Subcutaneous abdominal adipose tissue (tissue), 5 donors: Measurements from ENCODE around the gene MAST1.

Experiments used
- H3K27ac ChIP-seq: one replicate; pipeline ENCODE4 v1.7.0; 2013; ENCODE audit warnings: low read depth, mild to moderate bottlenecking, inconsistent platforms, low read length, moderate library complexity
- H3K27me3 ChIP-seq, 5 donors: one replicate each; pipeline ENCODE4 v1.7.0; 2013; ENCODE audit warnings: low read length in 5 of 5, inconsistent platforms in 1 of 5; ENCODE audit not compliant: control insufficient read depth in 5 of 5, insufficient read depth in 4 of 5
- H3K36me3 ChIP-seq, 5 donors: one replicate each; pipeline ENCODE4 v1.7.0; 2013; ENCODE audit warnings: low read length in 5 of 5; ENCODE audit not compliant: control insufficient read depth in 5 of 5, insufficient read depth in 5 of 5
- H3K4me1 ChIP-seq, 5 donors: one replicate each; pipeline ENCODE4 v1.7.0; 2013; ENCODE audit warnings: low read length in 5 of 5, mild to moderate bottlenecking in 3 of 5, moderate library complexity in 1 of 5; ENCODE audit not compliant: control insufficient read depth in 5 of 5, insufficient read depth in 5 of 5
- H3K4me3 ChIP-seq, 5 donors: one replicate each; pipeline ENCODE4 v1.7.0; 2013; ENCODE audit warnings: low read length in 5 of 5, low read depth in 1 of 5
- H3K9ac ChIP-seq, 5 donors: one replicate each; pipeline ENCODE4 v1.7.0; 2013; ENCODE audit warnings: low read length in 5 of 5, mild to moderate bottlenecking in 4 of 5, moderate library complexity in 3 of 5
- H3K9me3 ChIP-seq, 5 donors: one replicate each; pipeline ENCODE4 v1.7.0; 2013; ENCODE audit warnings: low read length in 5 of 5; ENCODE audit not compliant: control insufficient read depth in 5 of 5
- donor health status: healthy.
- donor health status: healthy.
- donor health status: healthy.
- donor health status: healthy.
- donor health status: healthy.

MAST1 gene

GRCh38 chr19:12890787-12891552 lies 52.7 kb downstream of the MAST1 start, which contains the start of gene GCDH:
Gene GCDH, plus strand, starts transcription at chr19:12891160. Its CDS starts 145 bp downstream, at chr19:12891305.
- Histone ChIP-seq H3K4me1 (peaks cover 0 to 20% (median 17%) of the 10 kb centered on the region in 5 donors), H3K27ac (peak within 1 kb of the TSS; percentile 37), H3K4me3 (peak within 1 kb of the TSS; percentile 76 to 97 (median 88)), H3K9ac (peak within 1 kb of the TSS; percentile 38 to 90 (median 73)), H3K36me3 (peaks cover 0 to 22% (median 18%) of the 10 kb centered on the region in 5 donors), H3K27me3 (peaks cover 0 to 11% (median under 1%) of the 10 kb centered on the region in 5 donors), H3K9me3 (no peaks in the 10 kb centered on the region)

- peaks cover 0 to 6% (median 0%) of the 10 kb centered on the region in 5 donors for H3K27me3 ChIP-seq
- H3K4me1 ChIP-seq = peaks cover 0 to 19% (median 17%) of the 10 kb centered on the region in 5 donors
- peak overlapping the region in 4 of 5 donors; percentile 72 to 90 (median 81) for H3K9ac ChIP-seq
- H3K27ac ChIP-seq = peak overlapping the region; percentile 37
- peak overlapping the region; percentile 76 to 97 (median 88) for H3K4me3 ChIP-seq
- peaks cover 0 to 29% (median 25%) of the 10 kb centered on the region in 5 donors for H3K36me3 ChIP-seq
- H3K9me3 ChIP-seq = no peaks in the 10 kb centered on the region
Measured at GRCh38 chr19:12891553-12892021, 53.3 kb downstream of the MAST1 start.

GRCh38 chr19:12893582-12893981 lies 55.3 kb downstream of the MAST1 start:
- H3K4me1 ChIP-seq = peaks cover 0 to 19% (median 17%) of the 10 kb centered on the region in 5 donors
- H3K36me3 ChIP-seq = peaks cover 0 to 44% (median 39%) of the 10 kb centered on the region in 5 donors
- H3K27ac ChIP-seq = no peak overlapping the region
- H3K9ac ChIP-seq = no peak overlapping the region
- H3K9me3 ChIP-seq = no peaks in the 10 kb centered on the region
- no peak overlapping the region for H3K4me3 ChIP-seq
- H3K27me3 ChIP-seq = no peaks in the 10 kb centered on the region

- H3K9me3 ChIP-seq = no peaks in the 10 kb centered on the region
- no peak overlapping the region for H3K4me3 ChIP-seq
- H3K27ac ChIP-seq = no peak overlapping the region
- H3K4me1 ChIP-seq = peaks cover 0 to 9% (median 7%) of the 10 kb centered on the region in 5 donors
- H3K27me3 ChIP-seq = no peaks in the 10 kb centered on the region
- peaks cover 0 to 57% (median 51%) of the 10 kb centered on the region in 5 donors for H3K36me3 ChIP-seq
- H3K9ac ChIP-seq = no peak overlapping the region
Measured at GRCh38 chr19:12896460-12896859, 58.1 kb downstream of the MAST1 start.

- H3K27ac ChIP-seq = no peak overlapping the region
Measured at GRCh38 chr19:12899891-12900518, 61.7 kb downstream of the MAST1 start.

GRCh38 chr19:12907166-12907565 lies 68.9 kb downstream of the MAST1 start:
- no peak overlapping the region for H3K27ac ChIP-seq
- no peaks in the 10 kb centered on the region for H3K27me3 ChIP-seq
- H3K36me3 ChIP-seq = peaks cover 0 to 3% (median 0%) of the 10 kb centered on the region in 5 donors
- H3K9ac ChIP-seq = no peak overlapping the region
- H3K9me3 ChIP-seq = no peaks in the 10 kb centered on the region
- peaks cover 0 to 2% (median under 1%) of the 10 kb centered on the region in 5 donors for H3K4me1 ChIP-seq
- H3K4me3 ChIP-seq = no peak overlapping the region

More at GRCh38 chr19:12899891-12900518, 61.7 kb downstream of the MAST1 start:
- no peak overlapping the region for H3K4me3 ChIP-seq
- H3K27me3 ChIP-seq = no peaks in the 10 kb centered on the region
- H3K9me3 ChIP-seq = no peaks in the 10 kb centered on the region
- no peak overlapping the region for H3K9ac ChIP-seq
- peaks cover 0 to 37% (median 34%) of the 10 kb centered on the region in 5 donors for H3K36me3 ChIP-seq
- no peaks in the 10 kb centered on the region for H3K4me1 ChIP-seq

GRCh38 chr19:12912571-12912970 lies 74.3 kb downstream of the MAST1 start:
- H3K36me3 ChIP-seq = no peaks in the 10 kb centered on the region
- peaks cover 4 to 23% (median 22%) of the 10 kb centered on the region in 5 donors for H3K4me1 ChIP-seq
- peak overlapping the region in 4 of 5 donors; percentile 34 to 49 (median 40) for H3K4me3 ChIP-seq
- H3K27ac ChIP-seq = no peak overlapping the region
- no peaks in the 10 kb centered on the region for H3K9me3 ChIP-seq
- H3K27me3 ChIP-seq = no peaks in the 10 kb centered on the region
- peak overlapping the region in 3 of 5 donors; percentile 16 to 48 (median 26) for H3K9ac ChIP-seq

- Histone ChIP-seq H3K36me3 (no peaks in the 10 kb centered on the region), H3K9me3 (no peaks in the 10 kb centered on the region), H3K9ac (peak overlapping the region in 3 of 5 donors; percentile 16 to 31 (median 26))
Measured at GRCh38 chr19:12913011-12913561, 74.8 kb downstream of the MAST1 start.

GRCh38 chr19:12913851-12914690 lies 75.8 kb downstream of the MAST1 start:
- Histone ChIP-seq H3K27me3 (no peaks in the 10 kb centered on the region), H3K36me3 (no peaks in the 10 kb centered on the region), H3K27ac (no peak overlapping the region), H3K9me3 (no peaks in the 10 kb centered on the region), H3K4me3 (peak overlapping the region in 1 of 5 donors; percentile 23), H3K4me1 (peaks cover 4 to 27% (median 25%) of the 10 kb centered on the region in 5 donors), H3K9ac (peak overlapping the region in 1 of 5 donors; percentile 16)

More at GRCh38 chr19:12913011-12913561, 74.8 kb downstream of the MAST1 start:
- peak overlapping the region in 4 of 5 donors; percentile 34 to 49 (median 40) for H3K4me3 ChIP-seq
- H3K27me3 ChIP-seq = no peaks in the 10 kb centered on the region
- no peak overlapping the region for H3K27ac ChIP-seq
- H3K4me1 ChIP-seq = peaks cover 4 to 23% (median 22%) of the 10 kb centered on the region in 5 donors
